Uterus (tissue), 4 donors: ENCODE results near the gene FMN2. TPM values are rescaled to one million over a fixed set of nuclear protein-coding genes. Genes with fewer than 3 reads are reported as not detected.
"Not testable (repeated sequence)": the region's sequence is repeated elsewhere in the genome, so short reads cannot be mapped to it uniquely, and the experiment has no call there.

ENCODE experiments used
- DNase-seq, 2 donors: peaks; one replicate each; pipeline ENCODE4 v3.0.0-alpha.2; 2019 to 2020
- H3K27ac ChIP-seq, 2 donors: fragments of 200-600 bp; sonication (generic); 1 replicate in 1 of 2; 2 replicates in 1 of 2; pipeline ENCODE4 v1.5.1; 2016 to 2018
- H3K27me3 ChIP-seq, 2 donors: fragments of 200-600 bp; sonication (generic); one replicate each; pipeline ENCODE4 v1.5.1; 2018 to 2019; ENCODE audit warnings: control low read depth in 1 of 2
- H3K36me3 ChIP-seq, 2 donors: fragments of 200-600 bp; sonication (generic); one replicate each; pipeline ENCODE4 v1.5.1; 2019; ENCODE audit warnings: control low read depth in 1 of 2
- H3K4me1 ChIP-seq, 2 donors: fragments of 200-600 bp; sonication (generic); one replicate each; pipeline ENCODE4 v1.5.1; 2018 to 2019; ENCODE audit warnings: control low read depth in 1 of 2
- H3K4me3 ChIP-seq, 2 donors: fragments of 200-600 bp; sonication (generic); 1 replicate in 1 of 2; 2 replicates in 1 of 2; pipeline ENCODE4 v1.5.1; 2018 to 2019; ENCODE audit warnings: mild to moderate bottlenecking in 1 of 2
- H3K9me3 ChIP-seq, 2 donors: fragments of 200-600 bp; sonication (generic); one replicate each; pipeline ENCODE4 v1.5.1; 2019; ENCODE audit warnings: control low read depth in 1 of 2
- POLR2A ChIP-seq, 2 donors: fragments of 450-650 bp; IDR thresholded peaks; one replicate each; pipeline ENCODE4 v1.6.1; 2016; ENCODE audit warnings: antibody characterized with exemption in 2 of 2, mild to moderate bottlenecking in 1 of 2, moderate library complexity in 1 of 2
- intact Hi-C: fragments of 100-400 bp; cut with DNase I; formaldehyde crosslinking; loops from one replicate; pipeline ENCODE4 v1.15.1; 2023; ENCODE audit warnings: low total_unique reads
- total RNA-seq, 4 donors: library from RNA; depleted of rRNA in 3 of 4; stranded (reverse); fragments of >200 nt in 3 of 4; gene quantifications; one replicate each; pipeline versions ENCODE4 v1.1.0 to v1.2.4, GENCODE V29; 2014 to 2023
- TF ChIP-seq, protein P1 (sequence below), 4 experiments: fragments of 200-600 bp in 2 of 4; fragments of 450-650 bp in 2 of 4; sonication (generic) in 2 of 4; IDR thresholded peaks; one replicate each; pipeline ENCODE4 v1.5.1; 2016 to 2019; ENCODE audit warnings: antibody characterized with exemption in 4 of 4, mild to moderate bottlenecking in 2 of 4, moderate library complexity in 1 of 4
- donor health status: DM: yes; HTN: yes; CAD: no.

The FMN2 gene
- total RNA-seq, 4 donors from 2014 or later: 1.0 to 6.5 (median 2.3) TPM; not detected in 1

DNA sequence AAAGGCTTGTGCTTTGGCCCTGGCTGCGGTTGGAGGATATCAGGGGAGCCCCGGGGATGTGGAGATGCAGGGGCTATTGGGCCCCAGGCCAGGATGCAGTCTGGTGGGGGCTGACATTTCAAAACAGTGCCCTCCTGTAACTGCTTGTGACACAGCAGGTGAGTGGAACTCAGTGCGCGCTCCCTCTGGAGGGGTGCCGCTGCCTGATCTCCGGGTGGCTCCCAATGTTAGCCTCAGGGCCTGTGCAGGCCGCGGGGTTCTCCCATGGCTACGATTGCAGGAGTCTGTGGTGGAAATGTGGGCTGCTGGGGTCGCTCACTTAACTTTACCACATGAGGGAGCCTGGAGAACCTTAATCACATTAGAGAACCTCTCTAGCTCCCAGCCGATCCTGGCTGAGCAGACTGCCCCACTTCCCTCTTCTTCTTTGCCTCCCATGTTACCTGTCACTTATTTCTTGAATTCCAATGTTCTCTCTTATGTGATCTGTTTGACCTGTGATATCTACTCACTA lies 163.2 kb downstream of the FMN2 start:
- Histone ChIP-seq H3K4me1 (no peaks in the 10 kb centered on the region), H3K27me3 (no peaks in the 10 kb centered on the region), H3K4me3 (no peak overlapping the region), H3K27ac (no peak overlapping the region), H3K36me3 (no peaks in the 10 kb centered on the region), H3K9me3 (no peaks in the 10 kb centered on the region)
- TF ChIP-seq, protein P1, sequence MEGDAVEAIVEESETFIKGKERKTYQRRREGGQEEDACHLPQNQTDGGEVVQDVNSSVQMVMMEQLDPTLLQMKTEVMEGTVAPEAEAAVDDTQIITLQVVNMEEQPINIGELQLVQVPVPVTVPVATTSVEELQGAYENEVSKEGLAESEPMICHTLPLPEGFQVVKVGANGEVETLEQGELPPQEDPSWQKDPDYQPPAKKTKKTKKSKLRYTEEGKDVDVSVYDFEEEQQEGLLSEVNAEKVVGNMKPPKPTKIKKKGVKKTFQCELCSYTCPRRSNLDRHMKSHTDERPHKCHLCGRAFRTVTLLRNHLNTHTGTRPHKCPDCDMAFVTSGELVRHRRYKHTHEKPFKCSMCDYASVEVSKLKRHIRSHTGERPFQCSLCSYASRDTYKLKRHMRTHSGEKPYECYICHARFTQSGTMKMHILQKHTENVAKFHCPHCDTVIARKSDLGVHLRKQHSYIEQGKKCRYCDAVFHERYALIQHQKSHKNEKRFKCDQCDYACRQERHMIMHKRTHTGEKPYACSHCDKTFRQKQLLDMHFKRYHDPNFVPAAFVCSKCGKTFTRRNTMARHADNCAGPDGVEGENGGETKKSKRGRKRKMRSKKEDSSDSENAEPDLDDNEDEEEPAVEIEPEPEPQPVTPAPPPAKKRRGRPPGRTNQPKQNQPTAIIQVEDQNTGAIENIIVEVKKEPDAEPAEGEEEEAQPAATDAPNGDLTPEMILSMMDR (IDR thresholded peaks at IDR 0.05): no peak
- no peak for TF ChIP-seq POLR2A (IDR thresholded peaks at IDR 0.05)
- no peak for DNase-seq
- intact Hi-C loops: no loop called here

DNA sequence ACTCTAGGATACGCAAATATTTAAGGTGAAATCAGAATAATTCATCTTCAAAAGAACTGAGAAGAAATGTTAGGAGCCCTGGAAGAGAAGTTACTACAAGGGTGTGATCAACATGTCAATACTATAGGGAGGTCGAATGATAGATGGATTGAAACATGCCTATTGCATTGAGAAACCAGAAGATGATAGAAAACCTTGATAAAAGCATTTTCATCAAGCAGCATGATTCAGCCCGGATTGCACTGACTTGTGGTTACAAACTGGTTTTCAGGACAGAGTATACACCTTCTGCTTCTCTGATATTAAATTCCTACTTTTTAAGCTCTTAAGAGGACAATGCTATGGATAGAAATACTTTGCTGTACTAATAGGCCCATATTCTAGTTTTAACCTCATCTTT lies 164.2 kb downstream of the FMN2 start:
- intact Hi-C loops: no loop called here
- Histone ChIP-seq H3K9me3 (no peaks in the 10 kb centered on the region), H3K27me3 (no peaks in the 10 kb centered on the region), H3K4me3 (no peak overlapping the region), H3K4me1 (no peaks in the 10 kb centered on the region), H3K27ac (no peak overlapping the region), H3K36me3 (no peaks in the 10 kb centered on the region)
- TF ChIP-seq, protein P1 (IDR thresholded peaks at IDR 0.05): no peak
- no peak for TF ChIP-seq POLR2A (IDR thresholded peaks at IDR 0.05)
- no peak for DNase-seq

- H3K4me3 ChIP-seq: no peak overlapping the region
- no peaks in the 10 kb centered on the region for H3K9me3 ChIP-seq
- H3K27me3 ChIP-seq: no peaks in the 10 kb centered on the region
- H3K27ac ChIP-seq: no peak overlapping the region
- intact Hi-C loops: no loop called here
- no peak for DNase-seq
- no peaks in the 10 kb centered on the region for H3K4me1 ChIP-seq
- TF ChIP-seq, protein P1 (IDR thresholded peaks at IDR 0.05): no peak
- no peak for TF ChIP-seq POLR2A (IDR thresholded peaks at IDR 0.05)
- H3K36me3 ChIP-seq: no peaks in the 10 kb centered on the region
Measured at GRCh38 chr1:240256836-240257503, 165.3 kb downstream of the FMN2 start.

- Histone ChIP-seq H3K4me3 (no peak overlapping the region), H3K4me1 (no peaks in the 10 kb centered on the region), H3K27me3 (no peaks in the 10 kb centered on the region), H3K9me3 (no peaks in the 10 kb centered on the region), H3K27ac (no peak overlapping the region), H3K36me3 (no peaks in the 10 kb centered on the region)
- no peak for DNase-seq
- TF ChIP-seq, protein P1 (IDR thresholded peaks at IDR 0.05): no peak
- TF ChIP-seq POLR2A (IDR thresholded peaks at IDR 0.05): no peak
- intact Hi-C loops: no loop called here
Measured at GRCh38 chr1:240258910-240259309, 167.2 kb downstream of the FMN2 start.

- H3K4me3 ChIP-seq, H3K36me3 ChIP-seq, H3K9me3 ChIP-seq, DNase-seq, H3K4me1 ChIP-seq, intact Hi-C loops, H3K27me3 ChIP-seq, H3K27ac ChIP-seq: not testable (repeated sequence)
Measured at GRCh38 chr1:240264494-240264893, 172.8 kb downstream of the FMN2 start.
